NT2/D1 (cell line): Measurements from ENCODE around the gene REPIN1.

Experiments
- SUZ12 ChIP-seq: IDR thresholded peaks from 2 replicates; pipeline ENCODE4 v1.6.1; 2011; ENCODE audit not compliant: insufficient read length, insufficient read depth; ENCODE audit errors: extremely low read depth
- YY1 ChIP-seq: IDR thresholded peaks from 2 replicates; pipeline ENCODE4 v1.6.1; 2011; ENCODE audit not compliant: insufficient read length, insufficient read depth
- ZNF274 ChIP-seq: IDR thresholded peaks from 2 replicates; pipeline ENCODE4 v1.6.1; 2011; ENCODE audit warnings: mild to moderate bottlenecking, low read depth, low read length

DNA sequence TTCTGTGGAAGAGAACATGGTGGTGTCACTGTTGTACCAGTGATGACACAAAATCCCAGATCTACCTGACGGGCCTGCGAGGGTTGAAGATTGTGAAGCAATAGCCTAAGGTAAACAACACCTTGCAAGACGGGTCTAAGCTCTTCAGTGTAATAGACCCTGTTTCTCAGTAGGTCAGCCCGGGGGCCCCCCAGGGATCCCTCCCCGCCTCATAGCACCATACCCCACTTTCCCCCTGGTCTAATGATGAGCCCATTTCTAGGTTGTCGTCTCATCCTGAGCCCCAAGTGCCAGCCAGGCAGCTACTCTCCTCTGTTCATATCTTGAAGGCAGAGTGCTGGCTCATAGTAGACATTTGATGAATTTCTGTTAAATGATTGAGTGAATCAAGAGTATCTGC is 42.7 kb upstream of the REPIN1 start:
- TF ChIP-seq YY1 = no peak
- TF ChIP-seq SUZ12 = no peak
- no peak for TF ChIP-seq ZNF274
